ENCODE measurements around the gene GPRC5D.

- TF ChIP-seq POLR2AphosphoS5 (IDR thresholded peaks at IDR 0.05; ENCODE audit: low read depth, low read length) (no peak), SPI1 (IDR thresholded peaks at IDR 0.05; ENCODE audit: low read depth, low read length) (no peak), POLR2A (IDR thresholded peaks at IDR 0.05; ENCODE audit: low read depth, low read length) (no peak)
Measured at GRCh38 chr12:12958886-12959285, 6.9 kb upstream of the GPRC5D start.

Data from GM12891 (cell line).